ENCODE results near the gene CXCR3. TPM values are rescaled to one million over a fixed set of nuclear protein-coding genes. Genes with fewer than 3 reads are reported as not detected.
"Not testable (repeated sequence)": the region's sequence is repeated elsewhere in the genome, so short reads cannot be mapped to it uniquely, and the experiment has no call there.

CXCR3 gene
- polyA plus RNA-seq, 3 donors, result 0.18 TPM; not detected in 2

DNA sequence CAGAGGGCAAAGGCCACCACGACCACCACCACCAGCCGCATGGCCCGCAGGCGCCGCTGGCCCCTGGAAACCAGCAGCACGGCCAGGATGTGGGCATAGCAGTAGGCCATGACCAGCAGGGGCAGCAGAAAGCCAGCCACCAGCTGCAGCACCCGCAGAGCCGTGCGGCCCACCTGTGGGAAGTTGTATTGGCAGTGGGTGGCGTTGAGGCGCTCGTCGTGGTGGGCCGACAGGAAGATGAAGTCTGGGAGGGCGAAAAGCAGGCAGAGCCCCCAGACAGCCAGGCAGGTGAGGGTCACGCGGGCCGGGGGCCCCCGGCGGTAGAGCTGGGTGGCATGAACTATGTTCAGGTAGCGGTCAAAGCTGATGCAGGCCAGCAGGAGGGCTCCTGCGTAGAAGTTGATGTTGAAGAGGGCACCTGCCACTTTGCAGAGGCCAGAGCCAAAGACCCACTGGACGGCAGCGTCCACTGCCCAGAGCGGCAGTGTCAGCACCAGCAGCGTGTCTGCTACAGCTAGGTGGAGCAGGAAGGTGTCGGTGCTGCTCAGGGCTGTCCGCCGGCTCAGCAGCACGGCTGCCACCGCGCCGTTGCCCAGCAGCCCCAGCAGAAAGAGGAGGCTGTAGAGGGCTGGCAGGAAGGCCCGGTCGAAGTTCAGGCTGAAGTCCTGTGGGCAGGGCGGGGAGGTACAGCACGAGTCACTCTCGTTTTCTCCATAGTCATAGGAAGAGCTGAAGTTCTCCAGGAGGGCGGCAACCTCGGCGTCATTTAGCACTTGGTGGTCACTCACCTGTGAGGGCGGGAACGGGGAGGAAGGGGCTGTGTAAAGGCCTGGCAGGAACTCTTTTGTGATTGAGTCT lies 1.4 kb downstream of the CXCR3 start:
- DNase-seq (ENCODE audit: extremely low read depth in 1 of 11, low read depth in 9 of 11, low spot score in 4 of 11), result no peak

DNA sequence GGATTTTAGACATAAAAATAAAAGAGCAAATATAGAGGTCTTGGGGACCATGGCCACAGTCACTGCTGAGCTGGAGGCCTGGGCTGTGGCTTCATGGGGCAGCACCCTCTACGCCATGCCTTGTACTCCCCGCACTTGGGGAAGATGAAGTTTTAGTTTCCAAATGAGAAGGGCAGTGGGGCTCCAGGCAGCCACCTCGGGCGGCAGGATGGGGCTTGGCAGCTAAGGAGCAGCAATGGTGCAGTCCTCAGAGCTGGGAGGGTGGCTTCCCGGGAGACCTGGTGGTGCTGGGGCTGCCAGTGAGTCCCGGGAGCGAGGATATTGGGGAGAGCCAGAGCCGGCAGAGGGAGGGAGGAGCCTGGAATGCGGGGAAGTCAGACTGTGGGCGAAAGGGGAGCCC lies 2.4 kb downstream of the CXCR3 start:
- no peak for DNase-seq (ENCODE audit: extremely low read depth in 1 of 11, low read depth in 9 of 11, low spot score in 4 of 11)

DNA sequence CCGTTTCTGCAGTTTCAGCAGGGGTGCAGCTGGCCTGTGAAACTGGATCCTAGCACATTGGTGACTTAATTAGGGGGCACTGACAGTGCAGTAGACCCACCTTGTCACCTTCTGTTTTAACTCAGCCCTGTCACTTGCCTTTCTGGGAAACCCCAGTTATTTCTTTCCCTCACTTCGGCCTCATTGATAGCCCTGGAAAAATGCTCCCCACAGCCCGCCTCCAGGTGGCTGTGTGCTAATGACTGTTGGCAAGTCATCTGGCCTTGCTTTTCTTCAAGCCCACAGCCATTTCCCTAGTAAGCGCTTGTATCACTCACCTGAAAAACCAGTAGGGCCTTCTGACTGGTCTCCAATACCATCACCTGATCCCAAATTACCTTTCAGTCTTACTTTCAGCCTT lies 3.3 kb downstream of the CXCR3 start:
- DNase-seq (ENCODE audit: extremely low read depth in 1 of 11, low read depth in 9 of 11, low spot score in 4 of 11), result no peak

DNA sequence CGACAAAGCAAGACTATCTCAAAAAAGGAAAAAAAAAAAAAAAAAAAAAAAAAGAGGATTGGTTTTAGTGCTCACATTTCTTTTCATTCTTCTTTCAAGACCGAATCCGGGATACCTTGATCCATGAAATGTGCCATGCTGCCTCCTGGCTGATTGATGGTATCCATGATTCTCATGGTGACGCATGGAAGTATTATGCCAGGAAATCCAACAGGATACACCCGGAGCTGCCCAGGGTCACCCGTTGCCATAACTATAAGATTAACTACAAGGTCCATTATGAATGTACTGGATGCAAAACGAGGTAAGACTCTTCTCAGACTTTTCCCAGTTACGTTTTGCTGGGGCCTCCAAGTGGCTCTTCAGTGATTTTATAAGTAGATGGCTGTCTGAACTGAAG lies 6.1 kb downstream of the CXCR3 start:
- no peak for DNase-seq (ENCODE audit: extremely low read depth in 1 of 11, low read depth in 9 of 11, low spot score in 4 of 11)

DNA sequence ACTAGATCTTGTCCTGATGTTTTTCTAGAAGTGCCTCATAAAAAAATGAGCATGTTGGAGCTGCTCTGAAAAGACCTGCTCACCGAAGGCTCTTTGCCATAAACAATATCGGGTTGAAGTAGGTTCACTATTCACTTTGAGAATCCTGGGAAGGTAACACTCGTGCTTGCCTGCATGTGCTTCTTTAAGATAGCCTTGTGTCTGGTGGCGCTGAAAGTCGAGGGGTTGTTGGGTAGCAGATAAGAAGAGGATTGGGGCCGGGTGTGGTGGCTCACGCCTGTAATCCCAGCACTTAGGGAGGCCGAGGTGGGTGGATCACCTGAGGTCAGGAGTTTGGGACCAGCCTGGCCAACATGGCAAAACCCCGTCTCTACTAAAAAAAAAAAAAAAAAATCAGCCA lies 6.6 kb downstream of the CXCR3 start:
- not testable (repeated sequence) for DNase-seq (ENCODE audit: extremely low read depth in 1 of 11, low read depth in 9 of 11, low spot score in 4 of 11)

DNA sequence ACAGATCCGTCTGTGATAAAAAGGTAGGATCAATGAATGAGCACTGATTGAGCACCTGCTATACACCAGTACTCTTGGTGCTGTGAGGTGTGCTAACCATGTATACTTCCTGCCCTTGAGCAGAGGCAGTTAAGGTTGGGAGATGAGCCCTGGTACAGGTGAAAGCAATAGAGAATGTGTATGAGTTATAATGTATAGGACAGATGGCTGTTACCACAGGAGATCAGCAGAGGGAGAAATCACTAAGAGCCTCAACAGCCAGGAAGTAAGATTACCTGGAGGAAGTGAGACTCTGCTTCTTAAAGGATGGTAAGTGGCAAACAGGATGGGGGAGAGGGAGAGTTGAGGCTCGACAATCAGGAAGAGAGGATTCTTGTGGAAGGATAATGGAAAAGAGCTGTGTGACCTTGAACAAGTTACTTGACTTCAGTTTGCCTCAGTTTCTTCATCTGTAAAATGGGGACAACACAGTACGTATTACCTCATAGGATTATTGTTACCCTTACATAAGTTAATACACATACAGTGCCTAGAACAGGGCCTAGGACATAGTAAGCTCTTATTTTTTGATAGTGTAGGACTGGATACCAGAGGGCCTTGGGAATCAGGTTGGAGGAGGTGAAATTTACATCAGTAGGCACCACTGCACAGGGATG lies 9.1 kb downstream of the CXCR3 start:
- DNase-seq (ENCODE audit: extremely low read depth in 1 of 11, low read depth in 9 of 11, low spot score in 4 of 11), result no peak

DNA sequence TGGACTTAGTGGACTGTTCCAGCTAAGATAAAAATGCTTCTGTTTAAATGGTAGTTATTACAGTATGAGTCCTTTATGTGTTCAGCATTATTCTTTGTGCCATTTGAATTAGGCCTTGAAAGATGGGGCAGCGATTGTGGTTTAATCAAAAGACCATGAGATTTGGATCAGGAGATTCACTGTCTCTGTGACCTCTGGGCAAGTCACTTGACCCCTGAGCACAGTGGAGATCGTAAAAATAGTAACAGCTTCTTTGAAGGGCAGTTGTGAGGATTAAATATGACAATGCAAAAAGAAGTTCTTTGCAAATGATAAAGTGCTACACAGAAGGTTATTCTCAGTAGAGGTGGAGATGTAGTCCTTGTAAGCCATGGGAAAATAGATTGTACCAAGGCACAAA lies 10.8 kb downstream of the CXCR3 start:
- no peak for DNase-seq (ENCODE audit: extremely low read depth in 1 of 11, low read depth in 9 of 11, low spot score in 4 of 11)

DNA sequence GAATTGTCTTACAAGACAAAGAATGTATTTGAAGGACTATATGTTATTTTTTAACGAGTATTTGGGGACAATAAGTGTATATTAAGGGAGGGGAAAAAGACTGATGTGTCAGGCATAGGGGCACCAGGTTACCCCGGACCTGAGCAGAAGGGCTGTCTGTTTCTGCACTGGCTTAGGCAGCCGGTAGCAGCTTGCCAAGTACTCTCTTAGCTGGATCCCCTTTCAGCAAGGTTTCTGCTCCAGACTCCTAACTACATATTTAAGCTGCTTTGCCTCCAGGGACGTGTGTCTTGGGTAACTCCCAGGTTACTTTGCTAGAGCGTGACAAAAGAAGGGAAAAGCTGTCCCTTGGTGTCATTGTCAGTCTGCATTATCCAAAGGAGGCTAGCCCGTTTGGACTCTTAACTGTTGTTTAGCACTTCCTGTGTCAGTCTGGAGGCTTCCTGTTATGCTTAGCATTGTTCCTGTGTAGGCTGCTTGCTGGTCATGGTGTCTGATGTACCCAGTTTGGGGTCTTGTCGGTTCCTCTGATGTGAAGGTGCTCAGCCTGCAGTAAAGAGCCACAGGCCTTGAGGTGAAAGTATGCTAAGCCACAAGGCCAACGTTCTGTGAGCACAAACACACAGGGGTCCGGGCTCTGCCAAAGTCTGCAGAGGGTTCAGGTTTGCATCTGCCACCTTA lies 11.6 kb downstream of the CXCR3 start:
- no peak for DNase-seq (ENCODE audit: extremely low read depth in 1 of 11, low read depth in 9 of 11, low spot score in 4 of 11)

DNA sequence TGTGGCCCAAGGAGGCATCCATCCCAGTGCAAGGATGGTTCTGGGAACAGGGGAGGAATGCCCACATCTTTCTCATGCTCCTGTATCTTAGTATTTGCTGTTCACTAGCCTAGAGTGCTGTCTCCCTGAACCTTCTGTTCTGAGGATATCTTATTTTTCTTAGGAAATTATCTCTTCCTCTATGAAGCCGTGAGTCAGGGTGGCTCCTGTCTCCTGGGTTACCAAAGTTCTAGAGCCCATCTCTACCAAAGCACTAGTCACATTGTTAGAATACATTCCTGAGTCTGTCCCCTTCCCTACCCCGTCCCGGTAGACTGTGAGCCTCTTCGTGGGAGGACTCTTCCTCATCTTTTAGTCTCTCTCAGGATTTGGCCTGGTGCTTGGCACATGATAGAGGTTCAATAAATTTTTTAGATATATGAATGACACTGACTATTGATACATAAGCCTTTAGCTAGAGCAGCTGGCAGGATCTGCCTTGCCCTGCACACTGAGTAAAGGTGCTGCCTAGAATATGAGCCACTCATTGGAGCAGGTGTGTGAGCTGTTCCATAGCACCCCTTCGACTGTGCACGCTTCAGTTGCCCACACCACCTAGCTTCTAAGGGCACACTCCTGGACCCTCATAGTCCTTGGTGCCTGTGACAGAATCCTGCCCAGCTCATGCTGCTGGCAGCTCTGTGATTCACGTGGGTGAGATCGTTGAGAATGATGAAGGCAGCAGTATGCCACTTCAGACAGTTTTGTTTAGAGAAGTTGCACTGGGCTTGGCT lies 13.3 kb downstream of the CXCR3 start:
- DNase-seq (ENCODE audit: extremely low read depth in 1 of 11, low read depth in 9 of 11, low spot score in 4 of 11), result no peak

DNA sequence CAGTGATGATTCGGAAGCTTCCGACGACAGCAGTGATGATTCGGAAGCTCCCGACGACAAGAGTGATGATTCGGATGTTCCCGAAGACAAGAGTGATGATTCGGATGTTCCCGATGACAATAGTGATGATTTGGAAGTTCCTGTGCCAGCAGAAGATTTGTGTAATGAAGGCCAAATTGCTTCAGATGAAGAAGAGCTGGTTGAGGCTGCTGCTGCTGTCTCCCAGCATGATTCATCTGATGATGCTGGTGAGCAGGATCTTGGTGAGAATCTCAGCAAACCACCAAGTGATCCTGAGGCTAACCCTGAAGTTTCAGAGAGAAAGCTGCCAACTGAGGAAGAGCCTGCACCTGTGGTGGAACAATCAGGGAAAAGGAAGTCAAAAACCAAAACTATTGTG lies 14.2 kb downstream of the CXCR3 start:
- DNase-seq (ENCODE audit: extremely low read depth in 1 of 11, low read depth in 9 of 11, low spot score in 4 of 11), result no peak

DNA sequence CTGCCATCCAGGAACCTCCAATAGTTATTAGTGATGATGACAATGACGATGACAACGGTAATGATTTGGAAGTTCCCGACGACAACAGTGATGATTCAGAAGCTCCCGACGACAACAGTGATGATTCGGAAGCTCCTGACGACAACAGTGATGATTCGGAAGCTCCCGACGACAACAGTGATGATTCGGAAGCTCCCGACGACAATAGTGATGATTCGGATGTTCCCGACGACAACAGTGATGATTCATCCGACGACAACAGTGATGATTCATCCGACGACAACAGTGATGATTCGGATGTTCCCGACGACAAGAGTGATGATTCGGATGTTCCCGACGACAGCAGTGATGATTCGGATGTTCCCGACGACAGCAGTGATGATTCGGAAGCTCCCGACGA lies 14.7 kb downstream of the CXCR3 start:
- no peak for DNase-seq (ENCODE audit: extremely low read depth in 1 of 11, low read depth in 9 of 11, low spot score in 4 of 11)

DNA sequence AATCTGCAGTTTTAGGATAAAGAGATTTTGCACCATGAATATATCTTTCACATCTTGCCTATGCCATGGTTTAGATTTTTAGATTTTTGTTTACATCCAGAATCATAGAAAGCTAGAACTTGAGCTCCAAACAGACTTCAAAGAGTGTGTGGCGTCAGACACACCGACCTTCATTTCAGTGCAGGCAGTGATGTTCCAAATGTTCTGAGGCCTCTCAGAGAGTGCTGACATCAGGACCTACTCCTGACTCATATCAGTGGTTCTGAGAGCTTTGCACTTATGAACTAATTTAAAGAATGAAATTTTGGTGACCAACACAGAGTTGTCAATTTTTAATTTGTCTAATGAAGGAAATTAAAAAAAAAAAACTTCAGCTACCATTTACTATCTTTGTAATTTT lies 18.3 kb downstream of the CXCR3 start:
- DNase-seq (ENCODE audit: extremely low read depth in 1 of 11, low read depth in 9 of 11, low spot score in 4 of 11), result no peak

DNA sequence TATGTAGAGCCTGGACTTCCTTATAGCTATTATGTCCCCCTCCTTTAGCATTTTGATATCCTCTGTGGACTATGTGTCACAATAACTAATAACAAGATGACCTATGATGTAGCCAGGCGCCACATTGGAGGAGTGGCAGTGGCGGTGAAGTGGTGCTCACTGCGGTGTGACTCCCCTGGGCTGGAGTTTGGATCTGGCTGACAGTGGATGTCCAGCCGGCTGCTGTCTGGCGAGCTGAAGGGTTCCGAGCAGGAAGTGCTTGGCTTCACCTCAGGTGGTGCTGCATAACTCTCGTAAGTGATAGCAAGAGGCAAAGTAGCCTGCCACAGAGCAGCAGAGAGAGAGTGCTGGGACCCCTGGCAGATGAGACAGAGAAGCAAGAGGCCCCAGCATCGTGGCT lies 25.1 kb downstream of the CXCR3 start:
- not testable (repeated sequence) for DNase-seq (ENCODE audit: extremely low read depth in 1 of 11, low read depth in 9 of 11, low spot score in 4 of 11)

DNA sequence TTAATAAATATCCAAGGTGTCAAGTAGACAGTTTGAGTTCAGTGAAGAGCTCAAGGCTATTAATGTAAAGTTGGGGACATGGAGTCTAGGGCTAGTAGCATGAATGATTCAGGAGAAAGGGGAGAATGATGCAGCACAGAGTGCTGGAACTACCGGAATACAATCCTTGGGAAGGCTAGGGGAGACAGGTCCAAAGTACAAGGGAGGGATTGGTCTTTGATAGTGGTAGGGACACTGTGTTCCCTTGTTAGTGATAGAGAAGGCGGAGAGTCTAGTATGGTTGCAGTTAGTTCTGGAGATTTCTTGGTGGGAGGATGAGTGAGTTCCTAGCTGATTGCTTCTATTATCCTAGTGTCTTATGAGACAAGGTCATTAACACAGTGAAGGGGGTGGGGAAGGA lies 31.4 kb downstream of the CXCR3 start:
- DNase-seq (ENCODE audit: extremely low read depth in 1 of 11, low read depth in 9 of 11, low spot score in 4 of 11), result no peak

DNA sequence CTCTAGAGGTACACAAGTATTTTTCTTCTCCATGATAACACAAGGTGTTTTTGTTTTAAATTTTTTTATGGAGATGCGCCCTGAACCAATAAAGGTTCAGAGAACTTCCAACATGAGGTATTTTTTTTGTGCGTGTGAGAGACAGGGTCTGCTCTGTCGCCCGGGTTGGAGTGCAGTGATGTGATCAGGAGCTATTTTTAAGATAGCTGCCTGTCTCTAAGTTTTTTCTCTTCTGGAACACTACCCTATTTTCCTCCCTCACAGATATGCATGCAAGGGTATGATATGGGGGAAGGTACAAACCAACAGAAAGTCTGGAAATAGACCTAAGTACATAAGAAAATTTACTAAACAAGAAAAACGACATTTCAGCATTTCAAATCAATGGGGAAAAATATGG lies 37.1 kb downstream of the CXCR3 start:
- DNase-seq (ENCODE audit: extremely low read depth in 1 of 11, low read depth in 9 of 11, low spot score in 4 of 11), result no peak

DNA sequence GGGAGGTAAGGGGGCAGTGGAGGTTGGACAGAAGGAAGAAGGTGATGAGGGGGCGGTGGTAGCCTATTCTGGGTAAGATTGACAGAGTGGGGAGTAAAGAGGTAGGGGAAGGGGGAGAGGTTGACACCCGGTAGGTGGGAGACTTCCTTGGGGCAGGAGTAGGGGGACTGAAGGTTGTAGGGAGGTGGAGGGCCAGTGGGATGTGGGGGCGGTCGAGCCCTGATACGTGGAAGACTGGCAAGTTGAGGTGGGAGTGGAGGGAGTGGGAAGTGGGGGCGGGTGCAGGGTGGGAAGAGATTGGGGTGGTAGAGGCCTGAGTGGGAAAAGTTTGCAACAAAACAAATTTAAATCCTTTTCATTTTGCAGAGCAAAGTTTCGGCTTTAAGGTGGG lies 38.3 kb downstream of the CXCR3 start:
- DNase-seq (ENCODE audit: extremely low read depth in 1 of 11, low read depth in 9 of 11, low spot score in 4 of 11), result no peak

DNA sequence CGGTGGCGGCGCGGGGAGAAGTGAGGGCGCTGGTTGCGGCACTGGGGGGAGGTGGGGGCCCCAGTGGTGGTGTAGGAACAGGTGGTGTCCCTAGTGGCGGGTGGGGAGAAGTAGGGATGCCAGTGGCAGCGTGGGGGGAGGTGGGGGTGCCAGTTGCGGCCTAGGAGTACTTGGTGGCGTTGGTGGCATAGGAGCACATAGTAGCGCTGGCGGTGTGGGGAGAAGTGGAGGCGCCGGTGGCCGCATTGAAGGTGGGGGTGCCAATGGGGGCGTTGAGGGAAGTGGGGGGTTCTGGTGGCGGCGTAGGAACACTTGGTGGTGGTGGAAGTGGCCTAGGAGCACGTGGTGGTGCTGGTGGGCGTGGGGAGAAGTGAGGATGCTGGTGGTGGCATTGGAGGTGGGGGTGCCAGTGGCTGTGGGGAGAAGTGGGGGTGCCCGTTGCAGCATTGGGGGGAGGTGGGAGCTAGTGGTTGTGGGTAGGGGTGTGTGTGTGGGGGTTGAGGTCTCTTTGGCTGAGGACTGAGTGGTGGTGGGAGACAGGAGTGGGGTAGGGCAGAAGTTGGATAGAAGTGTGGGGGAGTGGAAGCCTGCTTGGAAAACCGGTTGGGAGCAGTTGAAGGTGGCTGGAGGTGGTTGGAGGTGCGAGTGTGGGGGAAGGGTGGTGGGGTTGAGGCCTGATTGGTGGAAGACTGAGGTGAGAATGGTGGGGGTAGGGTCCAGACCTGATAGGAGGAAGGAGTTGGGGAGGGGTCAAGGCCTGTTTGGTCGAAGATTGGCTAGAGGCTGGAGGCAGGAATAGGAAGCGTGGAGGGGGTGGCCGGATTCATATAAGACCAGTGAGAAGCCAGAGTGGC lies 38.9 kb downstream of the CXCR3 start:
- no peak for DNase-seq (ENCODE audit: extremely low read depth in 1 of 11, low read depth in 9 of 11, low spot score in 4 of 11)

DNA sequence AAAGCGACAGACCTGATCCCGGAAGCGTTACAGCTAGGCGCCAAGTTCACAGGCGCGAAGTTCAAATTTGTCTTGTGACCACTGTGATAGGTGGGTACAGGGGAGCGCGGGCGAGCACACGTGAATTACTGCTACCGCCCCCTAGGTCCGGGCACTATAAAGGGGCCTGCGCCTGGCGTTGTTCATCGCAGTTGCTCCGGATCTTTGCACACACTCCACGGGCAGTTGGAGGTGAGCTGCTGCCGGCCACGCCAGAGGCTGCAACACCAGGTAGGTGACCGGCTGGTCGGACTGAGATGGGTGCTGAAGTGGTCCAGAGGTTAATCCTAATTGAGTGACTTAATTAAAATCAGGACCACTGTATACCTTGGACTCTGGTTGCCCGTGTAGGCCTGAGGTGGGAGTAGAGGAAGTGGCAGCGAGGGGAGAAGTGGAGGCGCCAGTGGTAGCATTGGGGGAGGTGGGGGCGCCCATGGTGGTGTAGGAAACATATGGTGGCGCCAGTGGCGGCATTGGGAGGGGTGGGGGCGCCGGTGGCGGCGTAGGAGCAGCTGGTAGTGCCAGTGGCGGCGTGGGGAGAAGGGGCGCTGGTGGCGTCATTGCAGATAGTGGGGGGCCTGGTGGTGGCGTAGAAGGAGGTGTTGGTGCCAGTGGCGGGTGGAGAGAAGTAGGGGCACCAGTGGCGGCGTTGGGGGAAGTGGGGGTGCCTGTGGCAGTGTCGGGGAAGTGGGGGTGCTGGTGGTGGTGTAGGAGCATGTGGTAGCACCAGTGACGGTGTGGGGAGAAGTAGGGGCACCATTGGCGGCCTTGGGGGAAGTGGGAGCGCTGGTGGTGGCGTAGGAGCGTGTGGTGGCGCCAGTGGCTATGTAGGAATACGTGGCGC lies 39.8 kb downstream of the CXCR3 start, which contains the start of gene GCNA:
TSS of gene GCNA (plus strand) at position 185 of the 883 bp plus-strand sequence. CDS start 2,385 bp downstream, outside the sequence.
- no peak for DNase-seq (ENCODE audit: extremely low read depth in 1 of 11, low read depth in 9 of 11, low spot score in 4 of 11)
